Spleen (tissue), 11 donors: ENCODE measurements around the gene CD9. TPM values are rescaled to one million over a fixed set of nuclear protein-coding genes. Genes with fewer than 3 reads are reported as not detected.

Experiments
- DNase-seq: peaks from one replicate; pipeline ENCODE4 v3.0.0-alpha.2; 2020
- H3K27ac ChIP-seq, 8 donors: fragments of 200-600 bp; sonication (generic) in 7 of 8; 1 replicate in 4 of 8; 2 replicates in 4 of 8; pipeline versions ENCODE4 v1.5.0 to v1.8.0; 2016 to 2021; ENCODE audit warnings: inconsistent platforms in 4 of 8, mild to moderate bottlenecking in 4 of 8, moderate library complexity in 1 of 8
- H3K27me3 ChIP-seq, 7 donors: fragments of 200-600 bp; sonication (generic) in 6 of 7; replicated peaks in 1 of 7; 1 replicate in 4 of 7; 2 replicates in 3 of 7; pipeline versions ENCODE4 v1.5.0 to v1.8.0; 2016 to 2021; ENCODE audit warnings: inconsistent platforms in 3 of 7, mild to moderate bottlenecking in 1 of 7
- H3K36me3 ChIP-seq, 6 donors: fragments of 200-600 bp; sonication (generic) in 5 of 6; 1 replicate in 4 of 6; 2 replicates in 2 of 6; pipeline versions ENCODE4 v1.5.0 to v1.8.0; 2016 to 2021; ENCODE audit warnings: inconsistent platforms in 2 of 6
- H3K4me1 ChIP-seq, 6 donors: fragments of 200-600 bp; sonication (generic) in 5 of 6; 1 replicate in 3 of 6; 2 replicates in 3 of 6; pipeline versions ENCODE4 v1.5.0 to v1.8.0; 2016 to 2021; ENCODE audit warnings: inconsistent platforms in 3 of 6
- H3K4me3 ChIP-seq, 8 donors: fragments of 200-600 bp; sonication (generic) in 7 of 8; 1 replicate in 4 of 8; 2 replicates in 4 of 8; pipeline versions ENCODE4 v1.5.0 to v1.8.0; 2016 to 2021; ENCODE audit warnings: inconsistent platforms in 4 of 8, mild to moderate bottlenecking in 4 of 8, moderate library complexity in 2 of 8
- H3K9me3 ChIP-seq, 8 donors: fragments of 200-600 bp; sonication (generic) in 7 of 8; 1 replicate in 4 of 8; 2 replicates in 4 of 8; pipeline versions ENCODE4 v1.5.0 to v1.8.0; 2016 to 2021; ENCODE audit warnings: inconsistent platforms in 4 of 8
- POLR2A ChIP-seq, 3 donors: fragments of 450-650 bp; IDR thresholded peaks; one replicate each; pipeline ENCODE4 v1.5.1; 2017; ENCODE audit warnings: antibody characterized with exemption in 3 of 3, mild to moderate bottlenecking in 1 of 3
- POLR2AphosphoS5 ChIP-seq, 3 donors: sonication (generic); formaldehyde crosslinking; IDR thresholded peaks; one replicate each; pipeline ENCODE4 v1.5.1; 2017; ENCODE audit warnings: antibody characterized with exemption in 3 of 3
- WGBS, 5 donors: extraction: QIAGEN DNeasy Blood & Tissue Kit in 3 of 5; methylation state at CpG; one replicate each; pipeline versions ENCODE4 v1.1.5 to v1.1.7; 2013 to 2018; 5-methylcytosine and 5-hydroxymethylcytosine counted together
- intact Hi-C: fragments of 100-400 bp; cut with DNase I; formaldehyde crosslinking; loops from one replicate; pipeline ENCODE4 v1.15.0; 2023; ENCODE audit warnings: low total_unique reads
- polyA plus RNA-seq, 3 donors: library from polyadenylated mRNA; stranded (reverse); fragments of 200-250 nt; gene quantifications; one replicate each; pipeline ENCODE4 v1.2.1, GENCODE V29; 2013
- total RNA-seq, 7 donors: library from RNA; depleted of rRNA in 3 of 7; stranded (reverse); fragments of >200 nt in 3 of 7; fragmentation: NEBNext Ultra II Directional in 4 of 7; extraction: Animal tissue kit (Norgen Biotek cat#: 25700) in 4 of 7; gene quantifications; one replicate each; pipeline versions ENCODE4 v1.1.0 to v1.2.1, GENCODE V29; 2016 to 2021
- TF ChIP-seq, protein P1 (sequence below), 11 experiments: fragments of 200-600 bp in 7 of 11; fragments of 450-650 bp in 4 of 11; sonication (generic) in 4 of 11; IDR thresholded peaks in 8 of 11; conservative IDR thresholded peaks in 3 of 11; 1 replicate in 7 of 11; 2 replicates in 4 of 11; pipeline versions ENCODE4 v1.4.0 to v1.8.0; 2016 to 2021; ENCODE audit warnings: antibody characterized with exemption in 11 of 11, inconsistent platforms in 4 of 11, mild to moderate bottlenecking in 1 of 11
- donor health status: healthy with polysubstance abuse.
- donor health status: DM: no; HTN: no; CAD: no; lungs with moderate emphysema.
- donor health status: DM: no; HTN: no; CAD: no.
- donor health status: Bipolar disorder and iron deficiency.
- donor health status: healthy.
- donor health status: DM: no; HTN: no; CAD: no.
- donor health status: DM: yes; HTN: yes; CAD: no.

Gene CD9
- total and polyA plus RNA-seq, 10 donors = 16.2 to 113 (median 68.9) TPM

DNA sequence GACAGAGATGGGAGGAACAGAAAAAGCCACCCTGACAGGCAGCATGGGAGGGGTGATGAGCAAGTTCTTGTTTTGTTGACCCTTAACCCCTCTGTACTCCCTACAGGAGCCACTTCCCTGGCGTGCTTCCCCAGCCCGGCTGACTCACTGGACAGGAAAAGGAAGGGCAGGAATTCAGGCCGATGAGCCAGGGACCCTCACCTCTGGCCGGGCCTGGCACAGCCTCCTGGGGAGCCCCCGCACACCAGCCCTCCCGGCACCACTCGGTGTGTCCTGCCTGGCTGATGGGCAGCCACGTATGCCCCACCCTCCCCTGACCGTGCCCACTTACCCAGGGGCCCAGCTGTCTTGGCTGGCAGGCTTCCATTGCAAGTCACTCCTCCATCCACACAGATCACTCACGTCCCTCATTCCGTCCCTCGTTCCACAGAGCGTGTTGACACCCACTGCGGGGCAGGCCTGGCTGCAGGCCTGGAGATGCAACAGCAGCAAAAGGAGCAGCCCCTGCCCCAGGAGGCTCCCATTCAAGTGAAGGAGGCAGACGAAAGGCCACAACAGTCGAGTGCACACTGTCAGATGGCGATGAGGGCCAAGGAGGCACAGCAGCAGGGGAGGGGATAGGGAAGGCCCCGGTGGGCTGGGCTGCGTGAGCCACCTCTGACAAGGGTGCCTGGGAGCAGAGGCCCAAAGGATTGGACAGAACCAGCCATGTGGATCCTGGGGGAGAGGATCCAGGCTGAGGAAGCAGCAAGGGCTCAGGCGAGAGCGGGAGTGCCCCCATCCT is 19.7 kb upstream of the CD9 start:
- intact Hi-C loops = loop anchor here (5.0 kb wide), 1 partner anchor 58 kb away; the partner anchor contains the start of gene VWF
- Histone ChIP-seq H3K4me3 (no peak overlapping the region), H3K9me3 (no peaks in the 10 kb centered on the region), H3K4me1 (peaks cover 14 to 52% (median 38%) of the 10 kb centered on the region in 6 donors), H3K36me3 (no peaks in the 10 kb centered on the region), H3K27ac (peak overlapping the region; percentile 53 to 84 (median 76)), H3K27me3 (peaks cover 0 to 10% (median 0%) of the 10 kb centered on the region in 7 donors)
- peak; percentile 88 for DNase-seq
- no peak for TF ChIP-seq POLR2A (IDR thresholded peaks at IDR 0.05)
- TF ChIP-seq POLR2AphosphoS5 (IDR thresholded peaks at IDR 0.05) = peak; percentile 81 to 86 (median 85)
- TF ChIP-seq, protein P1, sequence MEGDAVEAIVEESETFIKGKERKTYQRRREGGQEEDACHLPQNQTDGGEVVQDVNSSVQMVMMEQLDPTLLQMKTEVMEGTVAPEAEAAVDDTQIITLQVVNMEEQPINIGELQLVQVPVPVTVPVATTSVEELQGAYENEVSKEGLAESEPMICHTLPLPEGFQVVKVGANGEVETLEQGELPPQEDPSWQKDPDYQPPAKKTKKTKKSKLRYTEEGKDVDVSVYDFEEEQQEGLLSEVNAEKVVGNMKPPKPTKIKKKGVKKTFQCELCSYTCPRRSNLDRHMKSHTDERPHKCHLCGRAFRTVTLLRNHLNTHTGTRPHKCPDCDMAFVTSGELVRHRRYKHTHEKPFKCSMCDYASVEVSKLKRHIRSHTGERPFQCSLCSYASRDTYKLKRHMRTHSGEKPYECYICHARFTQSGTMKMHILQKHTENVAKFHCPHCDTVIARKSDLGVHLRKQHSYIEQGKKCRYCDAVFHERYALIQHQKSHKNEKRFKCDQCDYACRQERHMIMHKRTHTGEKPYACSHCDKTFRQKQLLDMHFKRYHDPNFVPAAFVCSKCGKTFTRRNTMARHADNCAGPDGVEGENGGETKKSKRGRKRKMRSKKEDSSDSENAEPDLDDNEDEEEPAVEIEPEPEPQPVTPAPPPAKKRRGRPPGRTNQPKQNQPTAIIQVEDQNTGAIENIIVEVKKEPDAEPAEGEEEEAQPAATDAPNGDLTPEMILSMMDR (IDR thresholded peaks at IDR 0.05 in 8 of 11, conservative IDR thresholded peaks at IDR 0.05 in 3 of 11) = no peak
- WGBS, 5 donors = 62 to 71% (median 68%) methylated on average over 21 of the region's 21 CpGs

DNA sequence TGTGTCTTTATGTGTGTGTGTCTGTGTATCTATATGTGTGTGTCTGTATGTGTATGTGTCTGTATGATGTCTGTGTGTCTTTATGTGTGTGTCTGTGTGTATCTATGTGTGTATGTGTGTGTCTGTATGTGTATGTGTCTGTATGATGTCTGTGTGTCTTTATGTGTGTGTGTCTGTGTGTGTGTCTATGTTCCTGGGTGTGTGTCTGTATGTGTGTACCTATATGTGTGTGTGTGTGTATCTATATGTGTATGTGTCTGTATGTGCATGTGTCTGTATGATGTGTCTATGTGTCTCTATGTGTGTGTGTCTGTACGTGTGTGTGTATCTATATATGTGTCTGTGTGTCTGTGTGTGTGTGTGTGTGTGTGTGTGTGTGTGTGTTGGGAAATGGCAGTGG is 19.0 kb upstream of the CD9 start:
- H3K27ac ChIP-seq = peak overlapping the region in 4 of 8 donors; percentile 71 to 84 (median 82)
- no peak overlapping the region for H3K4me3 ChIP-seq
- H3K36me3 ChIP-seq = no peaks in the 10 kb centered on the region
- peaks cover 14 to 52% (median 38%) of the 10 kb centered on the region in 6 donors for H3K4me1 ChIP-seq
- H3K27me3 ChIP-seq = peaks cover 0 to 10% (median 0%) of the 10 kb centered on the region in 7 donors
- H3K9me3 ChIP-seq = no peaks in the 10 kb centered on the region
- TF ChIP-seq POLR2A (IDR thresholded peaks at IDR 0.05) (no peak), POLR2AphosphoS5 (IDR thresholded peaks at IDR 0.05) (no peak)
- TF ChIP-seq, protein P1 (IDR thresholded peaks at IDR 0.05 in 8 of 11, conservative IDR thresholded peaks at IDR 0.05 in 3 of 11) = no peak
- DNase-seq = no peak
- intact Hi-C loops = loop anchor here (5.0 kb wide), 1 partner anchor 59 kb away; the partner anchor contains the start of gene VWF
- 30 to 87% (median 53%) methylated on average over 1 of the region's 1 CpG for WGBS, 5 donors

DNA sequence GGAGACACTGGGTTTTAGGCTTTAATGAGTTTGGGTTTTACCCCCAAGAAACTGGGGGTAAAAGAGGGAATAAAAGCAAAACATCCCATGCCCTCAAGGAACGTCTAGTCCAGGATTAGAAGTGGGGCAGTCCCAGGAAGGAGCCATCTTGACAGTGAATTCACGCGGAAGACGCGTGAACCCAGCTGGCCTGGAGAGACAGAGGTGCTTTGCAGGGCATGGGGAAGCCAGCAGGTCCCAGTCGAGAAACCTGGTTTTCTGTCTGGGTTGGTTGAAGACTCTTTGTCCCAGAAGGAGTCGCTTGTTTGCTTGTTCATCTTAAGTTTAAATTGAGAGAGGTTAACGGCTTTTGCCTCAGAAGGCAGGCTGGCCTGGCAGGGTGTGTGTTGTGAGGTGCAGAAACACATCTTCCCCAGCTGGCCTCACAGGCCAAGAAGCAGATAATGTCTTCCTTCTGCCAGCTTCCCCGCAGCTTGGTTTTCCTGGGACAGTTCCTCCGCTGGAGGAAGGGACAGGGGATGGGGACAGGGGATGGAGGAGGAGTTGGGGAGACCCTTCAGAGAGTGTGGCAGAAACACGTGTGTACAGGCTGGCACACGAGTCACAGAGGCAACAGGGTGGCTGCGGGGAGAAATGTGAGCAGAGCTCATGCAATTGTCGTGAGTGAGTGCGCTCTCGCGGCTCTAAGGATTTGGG is 18.5 kb upstream of the CD9 start:
- Histone ChIP-seq H3K36me3 (no peaks in the 10 kb centered on the region), H3K27ac (peak overlapping the region in 7 of 8 donors; percentile 33 to 84 (median 71)), H3K9me3 (no peaks in the 10 kb centered on the region), H3K27me3 (peaks cover 0 to 10% (median 0%) of the 10 kb centered on the region in 7 donors), H3K4me3 (peak overlapping the region in 1 of 8 donors; percentile 55), H3K4me1 (peaks cover 14 to 52% (median 38%) of the 10 kb centered on the region in 6 donors)
- no peak for TF ChIP-seq POLR2AphosphoS5 (IDR thresholded peaks at IDR 0.05)
- TF ChIP-seq, protein P1 (IDR thresholded peaks at IDR 0.05 in 8 of 11, conservative IDR thresholded peaks at IDR 0.05 in 3 of 11) = no peak
- no peak for TF ChIP-seq POLR2A (IDR thresholded peaks at IDR 0.05)
- peak; percentile 64 for DNase-seq
- 61 to 75% (median 64%) methylated on average over 17 of the region's 17 CpGs for WGBS, 5 donors
- intact Hi-C loops = loop anchor here (5.0 kb wide), 1 partner anchor 59 kb away; the partner anchor contains the start of gene VWF
